Kasumi-1 (cell line): ENCODE results near the gene FOXJ3.

Experiments used
- DNase-seq, 2 experiments: peaks; one replicate each; lab custom pipeline; 2025; lab: John Stamatoyannopoulos, UW

The FOXJ3 gene

DNA sequence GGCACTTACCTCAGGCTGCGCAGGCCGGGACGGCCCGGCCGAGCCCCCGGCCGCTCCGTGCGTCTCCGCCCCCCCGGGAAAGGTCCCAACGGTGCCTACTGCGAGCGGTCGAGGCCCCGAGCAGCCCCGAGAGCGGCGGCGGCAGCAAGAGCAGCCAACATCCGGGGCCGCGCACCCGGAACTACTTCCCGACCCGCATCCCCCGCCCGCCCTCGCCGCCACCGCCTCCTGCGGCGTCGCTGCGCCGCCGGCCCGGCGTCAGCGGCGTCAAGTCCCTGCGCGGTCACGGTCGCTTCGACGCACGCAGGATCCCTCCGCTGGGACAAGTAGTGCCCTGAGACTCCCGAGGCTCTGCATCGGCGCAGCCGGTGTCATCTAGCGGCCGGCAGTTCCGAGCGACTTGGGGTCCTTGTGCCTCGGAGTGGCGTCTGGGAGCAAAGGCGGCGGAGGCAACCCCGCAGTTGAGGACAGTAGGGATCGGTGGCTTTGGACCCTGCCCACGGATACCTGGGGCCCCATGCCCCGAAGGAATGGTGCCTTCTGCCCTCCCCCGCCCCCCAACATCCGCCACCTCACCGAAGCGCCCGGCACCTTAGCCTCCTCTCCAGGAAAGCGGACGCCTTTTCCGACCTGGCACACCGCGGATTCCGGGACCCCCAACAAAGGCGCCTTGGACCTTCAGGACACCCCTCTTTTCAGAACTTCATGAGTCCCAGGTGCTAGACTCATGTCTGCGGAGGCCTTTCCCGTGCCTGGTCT lies at the start of gene FOXJ3:
FOXJ3 (minus strand) TSS at position 186 of the 759 bp plus-strand sequence. CDS start 24,142 bp downstream, outside the sequence.
- peak; percentile 74 to 86 for DNase-seq

DNA sequence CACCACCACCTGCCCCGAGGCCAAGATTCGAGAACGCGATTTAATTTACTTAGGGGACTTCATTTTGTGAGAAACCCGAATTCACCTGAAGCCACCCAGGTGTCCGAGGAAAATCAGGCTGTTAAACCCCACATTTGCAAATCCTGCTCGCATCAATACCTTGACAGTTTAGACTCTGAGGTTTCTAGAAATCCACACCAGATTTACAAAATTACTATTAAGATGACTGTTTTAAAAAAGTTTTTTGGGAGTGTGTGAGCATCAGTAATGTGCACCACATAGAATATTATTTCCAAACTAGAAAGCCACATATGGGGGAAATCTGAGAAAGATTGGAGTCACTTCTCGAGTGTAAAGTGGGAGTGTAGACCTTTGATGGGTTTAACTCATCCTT lies 46.2 kb upstream of the FOXJ3 start:
- no peak for DNase-seq

DNA sequence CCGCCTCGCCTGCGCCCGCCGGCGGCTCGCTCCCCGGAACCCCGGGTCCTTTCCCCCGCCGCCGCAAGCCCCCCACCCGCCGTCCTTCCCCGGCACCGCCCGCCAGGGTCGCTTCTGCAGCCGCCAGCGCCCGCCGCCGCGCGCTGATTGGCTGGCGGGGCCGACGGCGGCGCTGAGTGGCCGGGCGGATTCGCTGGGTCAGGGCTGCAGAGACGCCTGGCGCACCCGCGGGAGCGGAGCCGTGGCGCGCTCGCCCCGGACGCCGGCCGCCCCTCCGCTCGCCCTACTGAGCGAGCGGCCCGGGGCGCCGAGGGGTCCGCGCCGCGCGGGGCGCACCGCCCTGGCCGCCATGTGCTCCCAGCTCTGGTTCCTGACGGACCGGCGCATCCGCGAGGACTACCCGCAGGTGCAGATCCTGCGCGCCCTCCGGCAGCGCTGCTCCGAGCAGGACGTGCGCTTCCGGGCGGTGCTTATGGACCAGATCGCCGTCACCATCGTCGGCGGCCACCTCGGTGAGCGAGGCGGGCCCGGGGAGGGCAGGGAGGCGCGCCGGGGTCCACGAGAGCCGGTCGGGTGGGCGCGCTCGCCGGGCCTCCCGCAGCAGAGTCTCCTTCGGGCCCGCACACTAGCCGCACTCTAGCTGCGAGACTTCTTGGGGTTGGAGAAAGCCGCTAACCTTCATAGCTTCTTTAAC lies 45.7 kb upstream of the FOXJ3 start, which contains the start of gene RIMKLA:
RIMKLA (plus strand) TSS at position 207 of the 694 bp plus-strand sequence; CDS start at position 350, 143 bp downstream.
- no peak for DNase-seq

DNA sequence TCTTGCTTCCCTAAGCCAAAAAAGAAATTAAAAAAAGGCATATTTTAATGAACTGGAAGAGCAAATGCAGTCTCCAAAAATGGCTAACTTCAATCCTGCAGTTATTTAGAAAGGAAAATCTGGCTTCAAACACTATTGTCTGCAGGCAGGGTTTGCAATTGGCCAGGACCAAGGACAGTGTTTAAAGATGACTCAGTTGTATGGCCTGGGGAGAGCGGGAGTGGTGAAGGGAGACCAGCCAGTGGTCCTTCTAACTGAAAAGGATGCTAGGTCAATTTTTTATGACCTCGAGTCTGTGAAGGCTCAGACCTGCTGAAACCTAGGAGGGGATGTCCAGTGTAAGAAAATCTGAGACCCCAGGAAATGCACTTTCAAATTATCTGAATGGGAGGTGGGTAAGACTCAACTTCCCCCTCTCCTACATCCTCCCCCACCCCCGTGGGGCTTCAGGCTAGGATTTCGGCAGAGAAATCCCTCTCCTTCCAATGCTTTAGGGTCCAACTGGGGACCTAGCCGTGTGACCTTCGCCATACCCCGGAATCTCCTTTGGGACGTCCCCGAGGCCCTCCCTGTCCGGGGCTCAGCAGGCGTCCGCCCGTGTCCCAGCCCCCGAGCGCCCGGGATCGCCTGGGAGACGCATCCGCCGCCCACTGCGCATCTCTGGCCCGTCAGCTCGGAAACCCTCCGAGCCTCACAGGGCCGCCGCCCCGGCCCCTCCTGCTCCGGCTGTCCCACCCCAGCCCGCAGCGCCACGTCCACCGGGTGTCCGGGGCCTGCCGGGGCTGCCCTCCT lies 45.0 kb upstream of the FOXJ3 start:
- DNase-seq: peak; percentile 27 to 33

GRCh38 chr1:42372796-42373195 lies 37.8 kb upstream of the FOXJ3 start:
- DNase-seq: no peak

- no peak for DNase-seq
These were observed 36.0 kb upstream of the FOXJ3 start for GRCh38 chr1:42370876-42371549.

- DNase-seq: no peak
These were observed 34.4 kb upstream of the FOXJ3 start for GRCh38 chr1:42369471-42369870.

DNA sequence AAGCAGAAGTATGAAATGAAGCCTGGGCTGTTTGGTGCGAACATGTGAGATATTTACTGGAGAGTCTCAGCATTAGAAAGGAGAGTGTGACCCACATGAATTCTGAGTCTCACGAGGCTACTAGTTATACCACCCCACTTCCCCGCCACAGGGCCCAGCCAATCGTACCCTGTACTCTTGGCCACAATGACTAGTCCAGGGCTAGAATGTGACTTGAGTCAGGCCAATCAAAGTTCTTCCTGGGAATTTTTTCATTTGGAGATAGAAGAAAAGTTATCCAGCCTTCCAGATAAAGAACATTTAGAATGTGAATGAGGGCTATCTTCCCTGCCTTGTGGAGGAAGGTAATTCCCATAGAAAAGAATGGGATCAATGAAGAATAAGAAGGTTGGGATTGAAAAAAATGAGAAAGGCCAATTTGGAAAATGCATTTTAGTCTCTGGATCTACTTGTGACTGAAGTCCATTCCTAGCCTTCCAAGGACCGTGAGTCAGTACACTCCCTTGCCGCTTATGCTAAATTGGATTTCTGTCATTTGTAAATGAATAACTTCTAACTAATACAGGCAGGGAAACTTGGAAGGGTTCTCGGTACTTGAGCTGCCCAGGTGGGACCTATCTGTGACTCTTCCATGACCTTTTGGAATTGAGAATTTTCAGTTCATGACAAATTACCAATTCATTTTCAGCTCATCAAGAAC lies 33.2 kb upstream of the FOXJ3 start:
- DNase-seq: no peak

GRCh38 chr1:42365118-42365517 lies 30.1 kb upstream of the FOXJ3 start:
- DNase-seq: no peak

DNA sequence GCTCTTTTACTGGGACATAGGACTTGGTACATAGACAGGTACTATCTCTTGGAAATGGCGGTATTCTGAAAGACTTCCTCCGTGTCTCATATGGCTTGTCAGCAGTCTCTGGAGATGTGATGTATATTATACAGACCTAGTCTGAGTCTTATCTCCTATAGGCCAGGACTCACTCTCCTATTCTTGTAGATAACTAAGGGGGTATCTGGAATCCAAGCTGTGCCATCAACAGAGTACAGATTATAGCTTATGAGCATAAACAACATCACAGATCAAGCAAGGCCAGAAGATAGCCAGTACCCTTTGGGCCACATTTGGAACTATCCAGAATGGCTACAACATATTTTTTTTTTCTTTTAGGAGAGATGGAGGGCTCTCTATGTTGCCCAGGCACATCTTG lies 29.5 kb upstream of the FOXJ3 start:
- no peak for DNase-seq

- DNase-seq: no peak
These were observed 29.1 kb upstream of the FOXJ3 start for GRCh38 chr1:42364089-42364488.

GRCh38 chr1:42359466-42359865 lies 24.4 kb upstream of the FOXJ3 start:
- DNase-seq: no peak

- no peak for DNase-seq
These were observed 23.8 kb upstream of the FOXJ3 start for GRCh38 chr1:42358791-42359190.

DNA sequence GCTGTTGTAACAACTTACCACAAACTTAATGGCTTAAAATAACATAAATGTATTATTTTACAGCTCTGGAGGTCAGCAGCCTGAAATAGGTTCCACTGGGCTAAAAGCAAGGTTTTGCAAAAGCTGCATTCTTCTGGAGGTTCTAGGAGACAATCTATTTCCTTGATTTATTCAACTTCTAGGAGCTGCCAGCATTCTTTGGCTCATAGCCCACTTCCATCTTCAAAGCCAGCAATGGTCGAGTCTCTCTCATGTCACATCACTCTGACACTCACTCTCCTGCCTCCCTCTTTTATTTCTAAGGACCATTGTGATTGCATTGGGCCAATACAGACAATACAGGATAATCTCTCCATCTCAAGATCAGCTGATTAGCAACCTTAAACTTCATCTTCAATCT lies 15.1 kb upstream of the FOXJ3 start:
- DNase-seq: no peak

GRCh38 chr1:42348498-42348897 lies 13.5 kb upstream of the FOXJ3 start:
- no peak for DNase-seq

GRCh38 chr1:42343049-42343448 lies 8.0 kb upstream of the FOXJ3 start:
- no peak for DNase-seq

GRCh38 chr1:42340901-42341300 lies 5.9 kb upstream of the FOXJ3 start:
- no peak for DNase-seq

DNA sequence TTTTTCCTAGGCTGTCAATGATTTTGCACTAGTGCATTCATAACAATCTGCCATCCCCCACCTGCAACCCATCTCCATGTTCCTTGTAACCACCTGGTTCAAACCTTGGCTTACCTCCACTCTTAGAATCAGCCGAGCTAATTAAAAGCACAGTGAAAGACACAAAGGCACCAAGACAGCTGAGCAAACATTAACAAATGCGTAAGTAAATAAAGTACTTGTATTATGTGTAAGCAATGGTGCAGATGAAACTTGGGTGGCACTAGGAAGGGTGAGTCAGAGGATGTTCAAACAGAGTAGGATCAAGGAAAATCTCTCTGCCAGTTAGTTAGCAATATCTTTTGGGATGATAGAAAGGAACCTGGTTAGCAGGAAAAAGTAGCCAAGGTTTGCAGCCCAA lies 5.1 kb upstream of the FOXJ3 start:
- no peak for DNase-seq

DNA sequence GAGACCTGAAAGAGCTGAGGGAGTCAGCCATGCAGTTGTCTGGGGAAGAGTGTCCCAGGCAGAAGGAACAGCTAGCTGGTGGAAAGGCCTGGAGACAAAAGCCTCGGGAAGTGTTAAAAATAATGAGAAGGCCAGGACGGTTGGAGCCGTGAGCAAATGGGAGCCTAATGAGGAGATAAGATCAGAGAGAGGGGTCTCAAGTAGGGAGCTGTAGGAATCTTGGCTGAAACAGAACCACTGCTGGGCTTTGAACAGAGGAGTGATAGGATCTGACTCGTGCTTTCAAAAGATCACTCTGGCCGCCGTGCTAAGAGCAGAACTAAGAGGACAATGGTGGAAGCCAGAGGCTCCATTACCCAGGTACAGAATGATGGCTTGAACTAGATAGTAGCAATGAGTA lies 1.9 kb upstream of the FOXJ3 start:
- no peak for DNase-seq

DNA sequence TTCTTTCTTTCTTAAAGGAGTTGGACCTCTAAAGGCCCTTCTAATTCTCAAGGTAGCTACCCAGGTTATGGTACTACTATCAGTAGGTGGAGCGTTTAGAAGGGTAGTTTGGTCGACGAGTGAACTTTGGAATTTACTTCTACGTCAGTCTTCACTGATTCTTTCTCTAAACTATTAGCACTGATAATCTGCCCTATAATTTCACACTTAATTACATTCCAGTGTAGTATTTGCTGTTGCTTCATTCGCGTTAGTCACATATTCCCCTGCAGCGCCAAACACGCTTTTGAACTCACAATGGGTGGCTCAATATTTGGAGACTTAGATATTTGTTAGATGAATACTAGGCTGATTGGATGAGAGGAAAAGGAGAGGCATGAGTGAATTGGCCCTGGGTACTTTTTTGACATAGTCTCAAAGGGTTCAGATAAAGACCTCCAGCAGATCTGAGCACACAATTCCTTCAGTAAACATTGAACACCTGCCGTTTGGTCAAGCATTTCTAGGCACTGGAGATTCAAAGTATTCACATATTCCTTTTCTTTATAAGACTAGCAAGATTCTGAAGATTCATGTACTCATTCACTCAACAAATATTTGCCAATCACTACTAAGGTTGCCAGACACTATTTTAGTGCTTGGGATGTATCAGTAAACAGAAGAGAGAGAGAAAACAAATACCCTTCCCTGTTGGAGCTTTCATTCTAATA lies 929 bp upstream of the FOXJ3 start:
- DNase-seq: peak in 1 of 2 experiments; percentile 28
